Activated CD8-positive, alpha-beta memory T cell treated with anti-CD3 and anti-CD28 coated beads for 36 hours (primary cell): ENCODE results near the gene TMEM14C. TPM values are rescaled to one million over a fixed set of nuclear protein-coding genes. Genes with fewer than 3 reads are reported as not detected.
"Not testable (repeated sequence)": the region's sequence is repeated elsewhere in the genome, so short reads cannot be mapped to it uniquely, and the experiment has no call there.

Source experiments
- CTCF ChIA-PET: fragments of 350-600 bp; sonication (Branson Sonifier 250); formaldehyde crosslinking; loops from one replicate; lab custom pipeline; 2021; ENCODE audit warnings: antibody characterized with exemption; lab: Charles Lee
- POLR2A ChIA-PET: fragments of 350-600 bp; sonication (Branson Sonifier 250); formaldehyde crosslinking; loops from one replicate; lab custom pipeline; 2021; ENCODE audit warnings: antibody characterized with exemption; lab: Charles Lee
- total RNA-seq, 2 experiments: library from RNA; stranded (reverse); gene quantifications; one replicate each; pipeline ENCODE4 v1.2.3, GENCODE V29; 2021

TMEM14C gene
- total RNA-seq, 2 experiments from 2014 or later: 66.9 to 68.5 TPM

GRCh38 chr6:10719964-10720264 lies 3.0 kb upstream of the TMEM14C start:
- CTCF ChIA-PET: interaction anchor here (0.6 to 2.2 kb wide), 3 partner anchors 12 to 209 kb away, joined by 3 to 5 read pairs (median 3); no protein-coding TSS in a partner anchor

DNA sequence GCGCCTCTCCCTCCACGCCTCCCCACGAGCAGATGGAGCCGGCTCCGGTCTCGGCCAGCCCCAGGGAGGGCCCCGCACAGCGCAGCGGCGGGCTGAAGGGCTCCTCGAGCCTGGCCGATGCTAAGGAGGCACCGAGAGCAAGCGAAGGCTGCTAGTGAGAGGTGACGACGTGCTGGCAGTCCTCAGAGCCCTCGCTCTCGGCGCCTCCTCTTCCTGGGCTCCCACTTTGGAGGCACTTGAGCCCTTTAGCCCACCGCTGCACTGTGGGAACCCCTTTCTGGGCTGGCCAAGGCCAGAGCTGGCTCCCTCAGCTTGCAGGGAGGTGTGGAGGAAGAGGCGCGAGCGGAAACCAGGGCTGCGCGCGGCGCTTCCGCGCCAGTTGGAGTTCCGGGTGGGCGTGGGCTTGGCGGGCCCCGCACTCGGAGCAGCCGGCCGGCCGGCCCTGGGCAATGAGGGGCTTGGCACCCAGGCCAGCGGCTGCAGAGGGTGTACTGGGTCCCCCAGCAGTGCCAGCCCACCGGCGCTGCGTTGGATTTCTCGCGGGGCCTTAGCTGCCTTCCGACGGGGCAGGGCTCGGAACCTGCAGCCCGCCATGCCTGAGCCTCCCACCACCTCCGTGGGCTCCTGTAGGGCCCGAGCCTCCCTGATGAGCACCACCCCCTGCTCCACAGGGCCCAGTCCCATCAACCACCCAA lies 2.5 kb upstream of the TMEM14C start:
- CTCF ChIA-PET: interaction anchor here (1.3 to 2.2 kb wide), 3 partner anchors 9 to 209 kb away, joined by 3 to 5 read pairs (median 4); no protein-coding TSS in a partner anchor
- POLR2A ChIA-PET: interaction anchor here (1.2 to 2.8 kb wide), 4 partner anchors 25 to 192 kb away, joined by 3 to 17 read pairs (median 5); partner anchors contain the start of genes C6orf52, PAK1IP1 and TMEM14B

More at GRCh38 chr6:10719964-10720264, 3.0 kb upstream of the TMEM14C start:
- POLR2A ChIA-PET: interaction anchor here (1.2 to 2.8 kb wide), 4 partner anchors 25 to 191 kb away, joined by 3 to 17 read pairs (median 5); partner anchors contain the start of genes C6orf52, PAK1IP1 and TMEM14B

GRCh38 chr6:10720960-10721849 lies 1.7 kb upstream of the TMEM14C start:
- CTCF ChIA-PET: interaction anchor here (0.7 to 2.2 kb wide), 4 partner anchors 8 to 717 kb away, joined by 3 to 5 read pairs (median 4); no protein-coding TSS in a partner anchor
- POLR2A ChIA-PET: interaction anchor here (1.4 to 2.8 kb wide), 3 partner anchors 26 to 31 kb away, joined by 3 to 17 read pairs (median 6); partner anchors contain the start of genes C6orf52, PAK1IP1 and TMEM14B

- CTCF ChIA-PET: interaction anchor here (0.7 to 1.7 kb wide), 2 partner anchors 11 to 716 kb away, joined by 3 to 4 read pairs; no protein-coding TSS in a partner anchor
- POLR2A ChIA-PET: interaction anchor here (1.2 to 2.8 kb wide), 3 partner anchors 26 to 27 kb away, joined by 13 to 18 read pairs (median 17); partner anchors contain the start of genes C6orf52, PAK1IP1 and TMEM14B
These were observed 860 bp upstream of the TMEM14C start for GRCh38 chr6:10721850-10722569.

GRCh38 chr6:10722570-10722819 lies 375 bp upstream of the TMEM14C start:
- POLR2A ChIA-PET: interaction anchor here (1.2 kb wide), 2 partner anchors 26 to 28 kb away, joined by 13 to 18 read pairs; partner anchors contain the start of genes C6orf52, PAK1IP1 and TMEM14B
- CTCF ChIA-PET: no interaction called here

GRCh38 chr6:10723567-10723881 lies 654 bp downstream of the TMEM14C start:
- POLR2A ChIA-PET: interaction anchor here (0.6 to 0.7 kb wide), 2 partner anchors 509 to 650 kb away, joined by 3 read pairs; partner anchors contain the start of gene NEDD9
- CTCF ChIA-PET: no interaction called here

GRCh38 chr6:10725044-10725443 lies 2.2 kb downstream of the TMEM14C start:
- ChIA-PET POLR2A (interaction anchor here (1.1 kb wide), 1 partner anchor 23 kb away, joined by 3 read pairs; the partner anchor contains the start of gene TMEM14B), CTCF (no interaction called here)

DNA sequence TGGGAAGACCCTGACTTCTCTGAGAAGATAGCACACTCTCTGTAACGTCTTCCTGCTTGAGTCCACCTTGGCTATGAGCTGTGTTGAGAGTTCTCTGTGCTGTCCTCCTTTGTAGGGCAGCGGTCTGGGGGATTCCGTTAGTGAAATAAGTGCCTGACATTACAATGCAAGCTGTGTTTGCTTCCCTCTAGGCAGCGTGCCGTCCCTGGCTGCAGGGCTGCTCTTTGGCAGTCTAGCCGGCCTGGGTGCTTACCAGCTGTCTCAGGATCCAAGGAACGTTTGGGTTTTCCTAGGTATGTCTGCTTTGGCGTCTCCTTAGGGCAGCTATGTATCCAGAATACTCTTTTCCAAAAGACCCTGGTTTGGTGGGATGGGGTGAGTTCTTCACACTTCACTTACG lies 2.8 kb downstream of the TMEM14C start:
- CTCF ChIA-PET: no interaction called here

DNA sequence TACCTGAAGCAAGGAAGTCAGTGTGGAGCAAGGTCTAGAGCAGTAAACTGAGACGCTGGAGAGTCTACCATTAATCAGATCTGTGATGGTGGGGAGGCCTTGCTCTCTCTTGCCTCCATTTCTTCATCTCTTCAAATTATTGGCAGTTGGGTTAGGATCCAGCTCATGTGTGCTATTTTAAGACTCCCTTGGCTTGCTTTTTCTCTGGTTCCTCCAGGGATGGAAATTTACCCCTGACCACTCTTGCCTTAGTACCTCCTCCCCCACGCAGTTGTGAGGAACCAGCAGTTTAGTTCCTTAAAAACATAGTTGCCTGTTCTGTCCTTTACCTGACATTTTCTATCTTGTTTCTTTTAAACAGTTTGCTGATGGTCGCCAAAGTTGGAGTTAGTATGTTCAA lies 7.4 kb downstream of the TMEM14C start:
- POLR2A ChIA-PET: no interaction called here

More for the DNA sequence above, 2.8 kb downstream of the TMEM14C start:
- POLR2A ChIA-PET: no interaction called here

DNA sequence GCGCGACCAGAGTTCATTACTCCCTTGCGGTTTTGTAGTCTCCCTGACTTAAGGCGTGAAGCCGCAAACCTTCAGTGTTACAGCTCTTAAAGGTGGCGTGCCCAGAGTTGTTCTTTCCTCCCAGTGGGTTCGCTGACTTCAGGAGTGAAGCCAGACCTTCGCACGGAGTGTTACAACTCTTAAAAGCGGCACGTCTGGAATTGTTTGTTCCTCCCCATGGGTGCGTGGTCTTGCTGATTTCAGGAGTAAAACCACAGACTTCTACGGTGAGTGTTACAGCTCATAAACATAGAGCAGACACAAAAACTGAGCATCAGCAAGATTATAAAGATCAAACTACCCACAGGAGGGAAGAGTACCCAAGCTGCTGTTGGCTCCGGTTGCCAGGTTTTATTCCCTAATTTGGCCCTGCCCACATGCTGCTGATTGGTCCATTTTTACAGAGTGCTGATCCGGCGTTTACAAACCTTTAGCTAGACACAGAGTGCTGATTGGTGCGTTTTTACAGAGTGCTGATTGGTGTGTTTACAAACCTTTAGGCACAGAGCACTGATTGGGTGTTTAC lies 10.4 kb downstream of the TMEM14C start:
- ChIA-PET CTCF (interaction anchor here (0.5 kb wide), 1 partner anchor 217 kb away, joined by 3 read pairs; no protein-coding TSS in a partner anchor), POLR2A (no interaction called here)

More for the DNA sequence above, 7.4 kb downstream of the TMEM14C start:
- CTCF ChIA-PET: no interaction called here

DNA sequence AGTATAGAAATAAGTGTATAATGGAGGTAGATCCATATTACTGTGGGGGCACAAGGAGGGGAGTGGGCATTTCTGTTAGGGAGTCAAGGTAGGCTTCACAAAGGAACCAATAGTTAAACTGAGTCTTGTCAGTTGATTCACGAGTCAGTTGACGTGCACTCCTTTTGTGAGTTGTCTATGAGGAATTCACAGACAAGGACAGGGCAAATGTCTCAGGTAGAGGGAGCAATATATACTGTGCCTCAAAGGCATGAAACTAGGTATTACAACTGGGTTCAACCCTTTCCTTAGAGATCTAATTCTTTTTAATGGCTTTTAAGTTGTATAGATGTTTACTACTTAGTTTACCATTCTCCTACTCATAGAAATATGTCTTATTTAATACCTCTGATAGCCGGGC lies 11.0 kb downstream of the TMEM14C start:
- POLR2A ChIA-PET: no interaction called here
- CTCF ChIA-PET: interaction anchor here (0.5 kb wide), 1 partner anchor 218 kb away, joined by 3 read pairs; no protein-coding TSS in a partner anchor

- ChIA-PET POLR2A (no interaction called here), CTCF (no interaction called here)
These were observed 13.9 kb downstream of the TMEM14C start for GRCh38 chr6:10736731-10737130.

DNA sequence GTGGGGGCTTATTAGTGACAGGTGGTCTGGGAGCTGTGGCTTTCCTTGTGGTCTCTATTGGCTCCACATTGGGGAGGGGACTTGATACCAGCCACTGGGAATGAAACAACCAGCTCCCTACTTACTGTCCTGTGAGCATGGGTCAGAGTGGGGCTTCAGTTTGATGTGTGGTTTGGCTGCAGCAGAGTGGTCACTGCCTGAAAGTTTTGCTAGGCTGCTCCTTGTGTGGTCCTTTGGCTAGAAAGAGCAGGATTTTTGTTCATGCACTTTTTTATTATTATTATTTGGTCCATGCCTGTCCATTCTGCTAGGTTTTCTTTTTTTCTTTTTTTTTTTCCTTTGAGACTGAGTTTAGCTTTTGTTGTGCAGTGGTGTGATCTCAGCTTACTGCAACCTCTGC lies 17.2 kb downstream of the TMEM14C start:
- ChIA-PET POLR2A (no interaction called here), CTCF (no interaction called here)

DNA sequence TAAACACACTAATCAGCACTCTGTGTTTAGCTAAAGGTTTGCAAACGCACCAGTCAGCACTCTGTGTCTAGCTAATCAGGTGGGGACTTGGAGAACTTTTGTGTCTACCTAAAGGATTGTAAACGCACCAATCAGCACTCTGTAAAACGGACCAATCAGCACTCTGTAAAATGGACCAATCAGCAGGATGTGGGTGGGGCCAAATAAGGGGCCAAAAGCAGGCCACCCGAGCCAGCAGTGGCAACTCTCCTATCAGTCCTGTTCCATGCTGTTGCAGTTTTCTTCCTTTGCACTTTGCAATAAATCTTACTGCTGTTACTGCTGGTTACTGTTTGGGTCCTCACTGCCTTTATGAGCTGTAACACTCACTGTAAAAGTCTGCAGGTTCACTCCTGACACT lies 18.8 kb downstream of the TMEM14C start:
- CTCF ChIA-PET, POLR2A ChIA-PET: not testable (repeated sequence)

GRCh38 chr6:10742251-10742650 lies 19.4 kb downstream of the TMEM14C start:
- ChIA-PET CTCF (interaction anchor here (0.6 kb wide), 1 partner anchor 115 kb away, joined by 3 read pairs; no protein-coding TSS in a partner anchor), POLR2A (interaction anchor here (0.6 kb wide), 1 partner anchor 492 kb away, joined by 9 read pairs; no protein-coding TSS in a partner anchor)

- ChIA-PET CTCF (no interaction called here), POLR2A (no interaction called here)
These were observed 20.6 kb downstream of the TMEM14C start for GRCh38 chr6:10743515-10743914.

DNA sequence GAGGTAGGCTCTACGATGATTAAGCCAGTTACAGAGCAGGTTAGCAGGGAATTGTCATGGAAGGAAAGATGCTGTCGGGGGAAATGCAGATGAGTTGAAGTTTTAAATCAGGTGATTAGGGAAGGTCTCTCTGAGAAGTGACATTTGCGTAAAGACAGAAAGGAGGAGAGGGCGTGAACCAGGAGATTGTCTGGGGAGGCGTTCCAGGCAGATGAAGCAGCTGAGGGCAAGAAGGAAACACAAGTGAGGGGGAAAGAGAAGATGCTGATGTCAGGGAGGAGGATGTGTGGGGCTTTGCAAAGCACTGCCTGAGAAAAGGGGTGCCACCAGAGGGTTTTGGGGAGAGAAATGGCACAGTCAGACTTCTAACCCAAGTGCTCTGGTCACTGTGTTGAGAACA lies 22.2 kb downstream of the TMEM14C start:
- CTCF ChIA-PET: no interaction called here
- POLR2A ChIA-PET: no interaction called here

DNA sequence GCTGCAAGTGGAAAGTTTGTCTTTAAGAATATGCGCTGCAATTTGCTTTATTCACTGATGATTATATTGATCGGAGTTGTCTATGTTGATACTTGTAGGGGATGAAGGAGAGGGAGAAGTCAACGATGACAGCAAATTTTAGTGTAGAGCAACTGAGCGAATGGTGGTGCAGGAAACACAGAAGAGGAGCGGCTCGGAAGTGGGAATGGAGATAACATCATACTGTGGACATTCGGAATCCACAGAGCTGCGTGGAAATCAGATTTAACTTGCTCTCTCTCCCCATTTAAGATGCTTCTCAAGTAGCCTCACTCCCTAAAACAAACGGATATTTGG lies 24.0 kb downstream of the TMEM14C start:
- ChIA-PET POLR2A (interaction anchor here (0.8 to 2.4 kb wide), 4 partner anchors 15 to 52 kb away, joined by 3 to 13 read pairs (median 8); partner anchors contain the start of genes C6orf52, PAK1IP1 and TMEM14C), CTCF (interaction anchor here (1.1 kb wide), 1 partner anchor 52 kb away, joined by 3 read pairs; no protein-coding TSS in a partner anchor)
